Lower lobe of right lung (tissue), 2 donors: ENCODE measurements around the gene UBC. TPM values are rescaled to one million over a fixed set of nuclear protein-coding genes. Genes with fewer than 3 reads are reported as not detected.
A peak's percentile ranks its signal among the peaks of the same experiment; 100 is the strongest.

Source experiments
- ATAC-seq, 2 donors: fragments of 200-7000 bp; cut with Tn5 transposase; one replicate each; pipeline ENCODE4 v1.9.1; 2020 to 2022; ENCODE audit warnings: mild to moderate bottlenecking in 2 of 2, moderate library complexity in 2 of 2
- DNase-seq: peaks from one replicate; pipeline ENCODE4 v3.0.0-alpha.2; 2020
- H3K27ac ChIP-seq: fragments of 200-600 bp; one replicate; pipeline ENCODE4 v1.8.0; 2022
- H3K27me3 ChIP-seq: fragments of 200-600 bp; one replicate; pipeline ENCODE4 v1.8.0; 2022; ENCODE audit warnings: low read depth
- H3K36me3 ChIP-seq: fragments of 200-600 bp; one replicate; pipeline ENCODE4 v1.8.0; 2022; ENCODE audit warnings: mild to moderate bottlenecking
- H3K4me1 ChIP-seq: fragments of 200-600 bp; one replicate; pipeline ENCODE4 v1.8.0; 2022
- H3K4me3 ChIP-seq: fragments of 200-600 bp; one replicate; pipeline ENCODE4 v1.8.0; 2022; ENCODE audit warnings: mild to moderate bottlenecking
- H3K9me3 ChIP-seq: fragments of 200-600 bp; one replicate; pipeline ENCODE4 v1.8.0; 2022
- intact Hi-C: fragments of 100-400 bp; cut with DNase I; formaldehyde crosslinking; loops from one replicate; pipeline ENCODE4 v1.11.0; 2022
- total RNA-seq: library from RNA; stranded (reverse); fragmentation: NEBNext Ultra II Directional; extraction: Animal tissue kit (Norgen Biotek cat#: 25700); gene quantifications from one replicate; pipeline ENCODE4 v1.2.1, GENCODE V29; 2021
- TF ChIP-seq, protein P1 (sequence below): fragments of 200-600 bp; IDR thresholded peaks from one replicate; pipeline ENCODE4 v1.8.0; 2022; ENCODE audit warnings: antibody characterized with exemption, mild to moderate bottlenecking
- donor health status: DM: no; HTN: yes; CAD: no; lungs with severe emphysema.

UBC gene
- total RNA-seq, 1 donor from 2014 or later = 977 TPM

DNA sequence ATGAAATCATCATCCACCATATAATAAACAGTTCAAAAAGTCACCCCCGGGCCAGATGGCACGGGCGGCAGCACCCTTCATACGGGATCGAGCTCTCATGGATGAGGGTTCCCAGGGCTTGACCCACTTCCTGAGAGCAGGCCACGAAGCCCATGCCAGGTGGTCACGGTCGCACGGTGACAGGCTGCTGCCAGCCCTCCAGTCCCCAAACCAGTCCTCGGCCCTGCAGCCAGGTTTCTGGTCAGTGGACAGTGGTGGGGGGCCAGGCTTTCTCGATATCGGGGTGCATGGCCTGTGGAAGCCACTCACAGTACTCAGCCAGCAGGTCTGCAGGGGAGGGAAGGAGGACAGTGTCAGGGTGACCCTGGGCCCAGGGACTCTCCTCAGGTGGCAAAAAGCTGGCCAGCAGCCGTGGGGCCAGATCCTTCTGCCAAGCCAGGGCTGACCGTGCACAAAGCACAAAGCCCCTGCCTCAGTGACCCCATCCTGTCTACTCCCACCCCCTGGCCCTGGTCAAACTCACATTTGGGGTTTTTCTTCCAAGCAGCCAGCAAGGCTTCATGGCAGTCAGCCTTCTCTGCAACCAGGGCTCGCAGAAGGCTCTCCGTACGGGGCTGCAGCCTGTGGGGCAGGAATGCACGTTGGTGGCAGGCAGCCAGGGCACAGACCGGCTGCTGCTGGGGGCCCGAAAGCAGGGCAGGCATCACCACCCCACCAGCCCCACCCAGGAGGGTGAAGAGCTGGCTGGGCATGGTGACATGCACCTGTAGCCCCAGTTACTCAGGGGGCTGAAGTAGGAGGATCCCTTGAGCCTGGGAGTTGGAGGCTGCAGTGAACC is 33.3 kb upstream of the UBC start:
- H3K27ac ChIP-seq = no peak overlapping the region
- no peak overlapping the region for H3K4me3 ChIP-seq
- no peak for ATAC-seq
- H3K36me3 ChIP-seq = peaks cover 65% of the 10 kb centered on the region
- no peaks in the 10 kb centered on the region for H3K9me3 ChIP-seq
- TF ChIP-seq, protein P1, sequence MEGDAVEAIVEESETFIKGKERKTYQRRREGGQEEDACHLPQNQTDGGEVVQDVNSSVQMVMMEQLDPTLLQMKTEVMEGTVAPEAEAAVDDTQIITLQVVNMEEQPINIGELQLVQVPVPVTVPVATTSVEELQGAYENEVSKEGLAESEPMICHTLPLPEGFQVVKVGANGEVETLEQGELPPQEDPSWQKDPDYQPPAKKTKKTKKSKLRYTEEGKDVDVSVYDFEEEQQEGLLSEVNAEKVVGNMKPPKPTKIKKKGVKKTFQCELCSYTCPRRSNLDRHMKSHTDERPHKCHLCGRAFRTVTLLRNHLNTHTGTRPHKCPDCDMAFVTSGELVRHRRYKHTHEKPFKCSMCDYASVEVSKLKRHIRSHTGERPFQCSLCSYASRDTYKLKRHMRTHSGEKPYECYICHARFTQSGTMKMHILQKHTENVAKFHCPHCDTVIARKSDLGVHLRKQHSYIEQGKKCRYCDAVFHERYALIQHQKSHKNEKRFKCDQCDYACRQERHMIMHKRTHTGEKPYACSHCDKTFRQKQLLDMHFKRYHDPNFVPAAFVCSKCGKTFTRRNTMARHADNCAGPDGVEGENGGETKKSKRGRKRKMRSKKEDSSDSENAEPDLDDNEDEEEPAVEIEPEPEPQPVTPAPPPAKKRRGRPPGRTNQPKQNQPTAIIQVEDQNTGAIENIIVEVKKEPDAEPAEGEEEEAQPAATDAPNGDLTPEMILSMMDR = no peak
- intact Hi-C loops = no loop called here
- no peaks in the 10 kb centered on the region for H3K4me1 ChIP-seq
- no peak for DNase-seq
- H3K27me3 ChIP-seq = no peaks in the 10 kb centered on the region

DNA sequence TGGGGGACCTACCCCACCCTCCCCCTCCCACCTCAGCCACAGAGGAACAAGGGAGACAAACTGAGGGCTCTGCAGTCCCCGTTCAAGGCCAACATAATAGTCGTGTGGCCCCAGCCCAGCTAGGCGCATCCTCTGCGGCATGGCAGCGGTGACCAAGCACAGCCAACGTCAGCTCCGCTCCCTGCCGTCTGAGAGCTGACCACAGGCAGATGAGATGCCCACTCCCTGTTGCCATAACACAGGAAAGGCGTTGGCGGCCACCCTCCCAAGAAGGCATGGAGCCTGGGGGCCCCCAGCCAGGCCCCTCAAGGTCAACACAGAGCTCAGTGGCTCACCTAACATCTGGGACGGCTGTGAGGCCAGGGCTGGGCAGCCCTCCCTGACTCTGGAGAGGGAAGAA is 32.6 kb upstream of the UBC start:
- peaks cover 58% of the 10 kb centered on the region for H3K36me3 ChIP-seq
- no peaks in the 10 kb centered on the region for H3K4me1 ChIP-seq
- intact Hi-C loops = no loop called here
- H3K27ac ChIP-seq = no peak overlapping the region
- TF ChIP-seq, protein P1 = no peak
- H3K4me3 ChIP-seq = no peak overlapping the region
- no peaks in the 10 kb centered on the region for H3K27me3 ChIP-seq
- DNase-seq (no peak), ATAC-seq (no peak)
- H3K9me3 ChIP-seq = no peaks in the 10 kb centered on the region

DNA sequence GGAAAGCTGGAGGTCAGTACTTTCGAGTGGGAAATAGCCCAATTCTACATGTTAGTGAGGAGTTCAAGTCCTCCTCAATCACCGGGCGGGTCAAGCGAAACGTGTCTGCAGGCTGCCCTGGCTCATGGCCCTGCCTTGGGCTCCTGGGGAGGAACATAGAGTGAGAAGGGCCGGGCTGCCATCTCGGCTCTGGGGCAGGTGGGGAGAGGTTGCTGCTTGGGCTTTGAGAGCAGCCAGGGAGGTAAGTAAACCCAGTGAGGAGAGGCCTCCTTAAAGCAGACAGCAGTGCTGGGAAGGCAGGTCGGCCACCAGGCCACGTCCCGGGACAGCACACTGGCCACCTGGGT is 32.0 kb upstream of the UBC start:
- Histone ChIP-seq H3K9me3 (no peaks in the 10 kb centered on the region), H3K36me3 (peaks cover 52% of the 10 kb centered on the region), H3K27ac (no peak overlapping the region), H3K4me1 (no peaks in the 10 kb centered on the region), H3K4me3 (no peak overlapping the region), H3K27me3 (no peaks in the 10 kb centered on the region)
- ATAC-seq (no peak), DNase-seq (no peak)
- TF ChIP-seq, protein P1 = no peak
- intact Hi-C loops = no loop called here

DNA sequence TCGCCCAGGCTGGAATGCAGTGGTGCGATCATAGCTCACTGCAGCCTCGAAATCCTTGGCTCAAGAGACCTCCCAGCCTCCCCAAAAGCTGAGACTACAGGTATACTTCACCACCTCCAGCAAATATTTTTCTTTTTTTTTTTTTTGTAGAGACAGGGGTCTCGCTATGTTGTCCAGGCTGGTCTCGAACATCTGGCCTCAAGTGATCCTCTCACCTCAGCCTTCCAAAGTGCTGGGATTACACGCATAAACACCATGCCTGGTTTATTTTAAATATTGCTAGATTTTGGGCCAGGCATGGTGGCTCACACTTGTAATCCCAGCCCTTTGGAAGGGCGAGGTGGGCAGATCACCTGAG is 26.7 kb upstream of the UBC start:
- no peaks in the 10 kb centered on the region for H3K9me3 ChIP-seq
- H3K36me3 ChIP-seq = peaks cover 2% of the 10 kb centered on the region
- no peaks in the 10 kb centered on the region for H3K27me3 ChIP-seq
- H3K4me1 ChIP-seq = peaks cover 26% of the 10 kb centered on the region
- no peak for ATAC-seq
- no peak for DNase-seq
- H3K4me3 ChIP-seq = peak overlapping the region; percentile 52
- TF ChIP-seq, protein P1 = no peak
- H3K27ac ChIP-seq = peak overlapping the region; percentile 86
- intact Hi-C loops = no loop called here

DNA sequence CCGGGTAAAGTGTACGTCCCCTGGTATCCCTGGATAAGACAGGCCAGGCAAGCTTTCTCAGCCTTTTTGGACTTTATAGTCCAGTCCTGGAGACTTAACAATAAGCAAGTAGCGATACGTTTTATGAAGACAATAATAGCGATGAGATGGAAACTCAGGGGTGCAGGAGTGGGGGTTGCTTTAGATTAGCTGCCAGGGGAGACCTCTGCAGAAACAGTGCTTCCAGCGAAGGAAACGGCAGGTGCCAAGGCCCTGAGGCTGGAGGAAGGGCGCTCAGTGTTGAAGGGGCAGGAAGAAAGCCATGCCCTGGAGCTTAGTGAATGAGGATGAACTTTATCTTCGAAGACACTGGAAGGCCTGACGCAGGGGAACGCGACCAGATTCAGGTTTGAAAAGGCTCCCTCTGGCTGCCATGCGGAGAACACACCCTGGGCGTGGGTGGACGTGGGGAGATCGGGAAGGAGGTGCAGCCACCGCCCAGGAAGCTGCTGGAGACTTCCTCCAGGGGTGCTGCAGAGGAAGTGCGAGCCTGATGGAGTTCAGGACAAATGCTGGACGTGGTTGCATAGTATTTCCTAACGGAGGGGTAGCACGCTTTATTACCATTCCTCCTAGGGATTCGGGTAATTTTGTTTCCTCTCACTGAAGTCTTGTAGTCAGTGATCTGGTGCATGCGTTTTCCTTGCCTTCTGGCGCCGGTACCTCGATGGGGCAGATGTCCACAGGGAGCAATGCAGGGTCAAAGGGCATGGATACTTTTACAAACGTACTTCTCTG is 26.1 kb upstream of the UBC start:
- no peaks in the 10 kb centered on the region for H3K36me3 ChIP-seq
- no peaks in the 10 kb centered on the region for H3K27me3 ChIP-seq
- peak overlapping the region; percentile 52 for H3K4me3 ChIP-seq
- peak; percentile 86 to 91 for ATAC-seq
- peaks cover 26% of the 10 kb centered on the region for H3K4me1 ChIP-seq
- intact Hi-C loops = no loop called here
- peak overlapping the region; percentile 86 for H3K27ac ChIP-seq
- TF ChIP-seq, protein P1 = peak; percentile 96
- peak; percentile 93 for DNase-seq
- H3K9me3 ChIP-seq = no peaks in the 10 kb centered on the region
